HEK293 (cell line): Measurements from ENCODE around the gene GID8.

ENCODE experiments used
- CTCF ChIA-PET: fragments of 350-600 bp; formaldehyde crosslinking; extraction: SDS; loops from one replicate; lab custom pipeline; 2021; ENCODE audit warnings: antibody characterized with exemption; lab: Yijun Ruan, JAX
- POLR2A ChIA-PET: fragments of 300-600 bp; formaldehyde crosslinking; extraction: SDS; loops from one replicate; lab custom pipeline; 2020; ENCODE audit warnings: antibody characterized with exemption, inconsistent platforms; lab: Yijun Ruan, JAX
- H3K27ac ChIP-seq: fragments of 200-500 bp; sonication (Bioruptor generic); 2 replicates; pipeline ENCODE4 v1.5.1; 2014; ENCODE audit warnings: low read depth, low read length, control low read depth, inconsistent platforms; ENCODE audit errors: extremely low read depth
- H3K36me3 ChIP-seq, 2 experiments: fragments of 200-500 bp in 1 of 2; sonication (Bioruptor generic) in 1 of 2; 1 replicate in 1 of 2; 2 replicates in 1 of 2; pipeline ENCODE4 v1.5.1; 2014 to 2017; ENCODE audit warnings: inconsistent platforms in 2 of 2, low read length in 2 of 2; ENCODE audit not compliant: control insufficient read depth in 2 of 2, insufficient read depth in 1 of 2
- H3K4me1 ChIP-seq: fragments of 200-500 bp; sonication (Bioruptor generic); 2 replicates; pipeline ENCODE4 v1.5.1; 2014; ENCODE audit warnings: mild to moderate bottlenecking, low read length, inconsistent platforms; ENCODE audit not compliant: control insufficient read depth, insufficient read depth
- H3K4me3 ChIP-seq: 2 replicates; pipeline ENCODE4 v1.5.1; 2011; ENCODE audit warnings: low read depth, mild to moderate bottlenecking, control low read depth, low read length, moderate library complexity
- H3K9me3 ChIP-seq: fragments of 200-500 bp; sonication (Bioruptor generic); 2 replicates; pipeline ENCODE4 v1.5.1; 2014; ENCODE audit warnings: low read depth, low read length, inconsistent platforms; ENCODE audit not compliant: control insufficient read depth, insufficient read depth
- EGR2 ChIP-seq: fragments of 450-650 bp; formaldehyde crosslinking; IDR thresholded peaks from 2 replicates; pipeline ENCODE4 v1.5.1; 2016; ENCODE audit warnings: low read depth, missing biosample characterization, missing genetic modification characterization
- INSM2 ChIP-seq: fragments of 450-650 bp; formaldehyde crosslinking; IDR thresholded peaks from 2 replicates; pipeline ENCODE4 v1.5.1; 2016; ENCODE audit warnings: missing biosample characterization, missing genetic modification characterization
- KLF17 ChIP-seq: fragments of 450-650 bp; formaldehyde crosslinking; IDR thresholded peaks from 2 replicates; pipeline ENCODE4 v1.5.1; 2016; ENCODE audit warnings: missing biosample characterization, missing genetic modification characterization
- PRDM1 ChIP-seq: fragments of 450-650 bp; formaldehyde crosslinking; IDR thresholded peaks from 2 replicates; pipeline ENCODE4; 2016; ENCODE audit warnings: missing biosample characterization, missing genetic modification characterization
- RBAK ChIP-seq: fragments of 450-650 bp; formaldehyde crosslinking; IDR thresholded peaks from 2 replicates; pipeline ENCODE4 v1.5.1; 2016; ENCODE audit warnings: missing biosample characterization, missing genetic modification characterization
- ZFHX2 ChIP-seq: fragments of 450-650 bp; formaldehyde crosslinking; conservative IDR thresholded peaks from 2 replicates; pipeline ENCODE4 v1.5.1; 2016; ENCODE audit warnings: missing biosample characterization, missing genetic modification characterization
- ZNF354C ChIP-seq: fragments of 450-650 bp; formaldehyde crosslinking; IDR thresholded peaks from 2 replicates; pipeline ENCODE4 v1.5.1; 2016; ENCODE audit warnings: missing biosample characterization, missing genetic modification characterization, low read depth, borderline replicate concordance
- ZNF416 ChIP-seq: fragments of 450-650 bp; formaldehyde crosslinking; IDR thresholded peaks from 2 replicates; pipeline ENCODE4 v1.5.1; 2016; ENCODE audit warnings: missing biosample characterization, missing genetic modification characterization
- ZNF529 ChIP-seq: fragments of 450-650 bp; formaldehyde crosslinking; IDR thresholded peaks from 2 replicates; pipeline ENCODE4 v1.5.1; 2017; ENCODE audit warnings: missing genetic modification characterization, missing biosample characterization; ENCODE audit not compliant: insufficient replicate concordance
- ZNF549 ChIP-seq: fragments of 450-650 bp; IDR thresholded peaks from 2 replicates; pipeline ENCODE4 v1.5.1; 2018; ENCODE audit warnings: missing biosample characterization, missing genetic modification characterization, mild to moderate bottlenecking, inconsistent platforms, moderate library complexity
- ZNF600 ChIP-seq: fragments of 450-650 bp; formaldehyde crosslinking; IDR thresholded peaks from 2 replicates; pipeline ENCODE4 v1.5.1; 2016; ENCODE audit warnings: missing biosample characterization, missing genetic modification characterization
- ZNF843 ChIP-seq: fragments of 450-650 bp; formaldehyde crosslinking; IDR thresholded peaks from 2 replicates; pipeline ENCODE4 v1.5.1; 2016; ENCODE audit warnings: missing biosample characterization, missing genetic modification characterization
- TF ChIP-seq, protein P1 (sequence below): fragments of 450-650 bp; formaldehyde crosslinking; IDR thresholded peaks from 2 replicates; pipeline ENCODE4 v1.5.1; 2017; ENCODE audit warnings: missing biosample characterization, missing genetic modification characterization
- TF ChIP-seq, protein P2 (sequence below): fragments of 450-650 bp; formaldehyde crosslinking; IDR thresholded peaks from 2 replicates; pipeline ENCODE4 v1.5.1; 2017; ENCODE audit warnings: missing biosample characterization, missing genetic modification characterization
- TF ChIP-seq, protein P3 (sequence below): fragments of 450-650 bp; formaldehyde crosslinking; IDR thresholded peaks from 2 replicates; pipeline ENCODE4 v1.5.1; 2016; ENCODE audit warnings: missing biosample characterization, missing genetic modification characterization
- TF ChIP-seq, protein P4 (sequence below): fragments of 450-650 bp; formaldehyde crosslinking; IDR thresholded peaks from 2 replicates; pipeline ENCODE4 v1.5.1; 2016; ENCODE audit warnings: missing biosample characterization, missing genetic modification characterization

The GID8 gene

GRCh38 chr20:62966212-62967148 lies 28.5 kb downstream of the GID8 start:
- TF ChIP-seq INSM2 (tag by site-specific recombination): no peak
- TF ChIP-seq ZFHX2 (tag by site-specific recombination): no peak
- TF ChIP-seq, protein P1, sequence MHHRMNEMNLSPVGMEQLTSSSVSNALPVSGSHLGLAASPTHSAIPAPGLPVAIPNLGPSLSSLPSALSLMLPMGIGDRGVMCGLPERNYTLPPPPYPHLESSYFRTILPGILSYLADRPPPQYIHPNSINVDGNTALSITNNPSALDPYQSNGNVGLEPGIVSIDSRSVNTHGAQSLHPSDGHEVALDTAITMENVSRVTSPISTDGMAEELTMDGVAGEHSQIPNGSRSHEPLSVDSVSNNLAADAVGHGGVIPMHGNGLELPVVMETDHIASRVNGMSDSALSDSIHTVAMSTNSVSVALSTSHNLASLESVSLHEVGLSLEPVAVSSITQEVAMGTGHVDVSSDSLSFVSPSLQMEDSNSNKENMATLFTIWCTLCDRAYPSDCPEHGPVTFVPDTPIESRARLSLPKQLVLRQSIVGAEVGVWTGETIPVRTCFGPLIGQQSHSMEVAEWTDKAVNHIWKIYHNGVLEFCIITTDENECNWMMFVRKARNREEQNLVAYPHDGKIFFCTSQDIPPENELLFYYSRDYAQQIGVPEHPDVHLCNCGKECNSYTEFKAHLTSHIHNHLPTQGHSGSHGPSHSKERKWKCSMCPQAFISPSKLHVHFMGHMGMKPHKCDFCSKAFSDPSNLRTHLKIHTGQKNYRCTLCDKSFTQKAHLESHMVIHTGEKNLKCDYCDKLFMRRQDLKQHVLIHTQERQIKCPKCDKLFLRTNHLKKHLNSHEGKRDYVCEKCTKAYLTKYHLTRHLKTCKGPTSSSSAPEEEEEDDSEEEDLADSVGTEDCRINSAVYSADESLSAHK (tag by site-specific recombination): no peak
- no peak for TF ChIP-seq KLF17 (tag by site-specific recombination)
- TF ChIP-seq PRDM1 (tag by site-specific recombination): no peak
- TF ChIP-seq ZNF600 (tag by site-specific recombination): no peak
- TF ChIP-seq ZNF549 (tag by site-specific recombination): no peak
- no peak for TF ChIP-seq ZNF843 (tag by site-specific recombination)
- TF ChIP-seq ZNF354C (tag by site-specific recombination): no peak
- TF ChIP-seq ZNF529 (tag by site-specific recombination): no peak
- TF ChIP-seq, protein P2, sequence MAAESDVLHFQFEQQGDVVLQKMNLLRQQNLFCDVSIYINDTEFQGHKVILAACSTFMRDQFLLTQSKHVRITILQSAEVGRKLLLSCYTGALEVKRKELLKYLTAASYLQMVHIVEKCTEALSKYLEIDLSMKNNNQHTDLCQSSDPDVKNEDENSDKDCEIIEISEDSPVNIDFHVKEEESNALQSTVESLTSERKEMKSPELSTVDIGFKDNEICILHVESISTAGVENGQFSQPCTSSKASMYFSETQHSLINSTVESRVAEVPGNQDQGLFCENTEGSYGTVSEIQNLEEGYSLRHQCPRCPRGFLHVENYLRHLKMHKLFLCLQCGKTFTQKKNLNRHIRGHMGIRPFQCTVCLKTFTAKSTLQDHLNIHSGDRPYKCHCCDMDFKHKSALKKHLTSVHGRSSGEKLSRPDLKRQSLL (tag by site-specific recombination): no peak
- TF ChIP-seq, protein P3, sequence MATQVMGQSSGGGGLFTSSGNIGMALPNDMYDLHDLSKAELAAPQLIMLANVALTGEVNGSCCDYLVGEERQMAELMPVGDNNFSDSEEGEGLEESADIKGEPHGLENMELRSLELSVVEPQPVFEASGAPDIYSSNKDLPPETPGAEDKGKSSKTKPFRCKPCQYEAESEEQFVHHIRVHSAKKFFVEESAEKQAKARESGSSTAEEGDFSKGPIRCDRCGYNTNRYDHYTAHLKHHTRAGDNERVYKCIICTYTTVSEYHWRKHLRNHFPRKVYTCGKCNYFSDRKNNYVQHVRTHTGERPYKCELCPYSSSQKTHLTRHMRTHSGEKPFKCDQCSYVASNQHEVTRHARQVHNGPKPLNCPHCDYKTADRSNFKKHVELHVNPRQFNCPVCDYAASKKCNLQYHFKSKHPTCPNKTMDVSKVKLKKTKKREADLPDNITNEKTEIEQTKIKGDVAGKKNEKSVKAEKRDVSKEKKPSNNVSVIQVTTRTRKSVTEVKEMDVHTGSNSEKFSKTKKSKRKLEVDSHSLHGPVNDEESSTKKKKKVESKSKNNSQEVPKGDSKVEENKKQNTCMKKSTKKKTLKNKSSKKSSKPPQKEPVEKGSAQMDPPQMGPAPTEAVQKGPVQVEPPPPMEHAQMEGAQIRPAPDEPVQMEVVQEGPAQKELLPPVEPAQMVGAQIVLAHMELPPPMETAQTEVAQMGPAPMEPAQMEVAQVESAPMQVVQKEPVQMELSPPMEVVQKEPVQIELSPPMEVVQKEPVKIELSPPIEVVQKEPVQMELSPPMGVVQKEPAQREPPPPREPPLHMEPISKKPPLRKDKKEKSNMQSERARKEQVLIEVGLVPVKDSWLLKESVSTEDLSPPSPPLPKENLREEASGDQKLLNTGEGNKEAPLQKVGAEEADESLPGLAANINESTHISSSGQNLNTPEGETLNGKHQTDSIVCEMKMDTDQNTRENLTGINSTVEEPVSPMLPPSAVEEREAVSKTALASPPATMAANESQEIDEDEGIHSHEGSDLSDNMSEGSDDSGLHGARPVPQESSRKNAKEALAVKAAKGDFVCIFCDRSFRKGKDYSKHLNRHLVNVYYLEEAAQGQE (tag by site-specific recombination): no peak
- no peak for TF ChIP-seq RBAK
- TF ChIP-seq, all 188 proteins: peak for 0
- Histone ChIP-seq H3K27ac (no peak overlapping the region), H3K4me1 (no peaks in the 10 kb centered on the region), H3K9me3 (no peaks in the 10 kb centered on the region), H3K36me3 (no peaks in the 10 kb centered on the region), H3K4me3 (no peak overlapping the region)
- CTCF ChIA-PET: interaction anchor here (0.6 kb wide), 1 partner anchor 66 kb away, joined by 3 read pairs; no protein-coding TSS in a partner anchor
- POLR2A ChIA-PET: no interaction called here

DNA sequence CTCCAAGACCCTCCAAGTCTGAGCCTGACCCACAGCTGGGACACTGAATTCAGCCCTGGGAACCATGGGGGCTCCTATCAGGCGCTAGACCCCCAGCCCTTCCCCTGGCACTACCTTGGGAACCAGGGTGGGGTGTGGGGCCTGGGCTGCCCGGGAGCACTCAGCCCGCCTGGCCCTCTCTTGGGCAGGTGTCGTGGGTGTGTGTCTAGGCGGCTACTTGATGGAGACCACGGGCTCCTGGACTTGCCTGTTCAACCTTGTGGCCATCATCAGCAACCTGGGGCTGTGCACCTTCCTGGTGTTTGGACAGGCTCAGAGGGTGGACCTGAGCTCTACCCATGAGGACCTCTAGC lies 29.2 kb downstream of the GID8 start:
- POLR2A ChIA-PET: no interaction called here
- no peak overlapping the region for H3K27ac ChIP-seq
- H3K4me1 ChIP-seq: no peaks in the 10 kb centered on the region
- no peaks in the 10 kb centered on the region for H3K9me3 ChIP-seq
- CTCF ChIA-PET: no interaction called here
- H3K4me3 ChIP-seq: no peak overlapping the region
- H3K36me3 ChIP-seq: no peaks in the 10 kb centered on the region
- TF ChIP-seq ZNF416 (no peak), ZNF354C (tag by site-specific recombination) (no peak), EGR2 (tag by site-specific recombination) (no peak)
- TF ChIP-seq, protein P4, sequence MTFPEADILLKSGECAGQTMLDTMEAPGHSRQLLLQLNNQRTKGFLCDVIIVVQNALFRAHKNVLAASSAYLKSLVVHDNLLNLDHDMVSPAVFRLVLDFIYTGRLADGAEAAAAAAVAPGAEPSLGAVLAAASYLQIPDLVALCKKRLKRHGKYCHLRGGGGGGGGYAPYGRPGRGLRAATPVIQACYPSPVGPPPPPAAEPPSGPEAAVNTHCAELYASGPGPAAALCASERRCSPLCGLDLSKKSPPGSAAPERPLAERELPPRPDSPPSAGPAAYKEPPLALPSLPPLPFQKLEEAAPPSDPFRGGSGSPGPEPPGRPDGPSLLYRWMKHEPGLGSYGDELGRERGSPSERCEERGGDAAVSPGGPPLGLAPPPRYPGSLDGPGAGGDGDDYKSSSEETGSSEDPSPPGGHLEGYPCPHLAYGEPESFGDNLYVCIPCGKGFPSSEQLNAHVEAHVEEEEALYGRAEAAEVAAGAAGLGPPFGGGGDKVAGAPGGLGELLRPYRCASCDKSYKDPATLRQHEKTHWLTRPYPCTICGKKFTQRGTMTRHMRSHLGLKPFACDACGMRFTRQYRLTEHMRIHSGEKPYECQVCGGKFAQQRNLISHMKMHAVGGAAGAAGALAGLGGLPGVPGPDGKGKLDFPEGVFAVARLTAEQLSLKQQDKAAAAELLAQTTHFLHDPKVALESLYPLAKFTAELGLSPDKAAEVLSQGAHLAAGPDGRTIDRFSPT (tag by site-specific recombination): no peak
